Measurements from ENCODE around the gene NPHS1.

GRCh38 chr19:35780717-35781116 is 71.6 kb downstream of the NPHS1 start:
- TF ChIP-seq CTCF (IDR thresholded peaks at IDR 0.05) (no peak), POLR2A (IDR thresholded peaks at IDR 0.05) (no peak)
